NCI-H2196 treated with DMSO at 0.1 percent for 48 hours (cell line): ENCODE results near the gene RPP25L.

ENCODE experiments used
- DNase-seq: peaks from one replicate; lab custom pipeline; 2025; ENCODE audit not compliant: unreplicated experiment; lab: John Stamatoyannopoulos, UW

Gene RPP25L

DNA sequence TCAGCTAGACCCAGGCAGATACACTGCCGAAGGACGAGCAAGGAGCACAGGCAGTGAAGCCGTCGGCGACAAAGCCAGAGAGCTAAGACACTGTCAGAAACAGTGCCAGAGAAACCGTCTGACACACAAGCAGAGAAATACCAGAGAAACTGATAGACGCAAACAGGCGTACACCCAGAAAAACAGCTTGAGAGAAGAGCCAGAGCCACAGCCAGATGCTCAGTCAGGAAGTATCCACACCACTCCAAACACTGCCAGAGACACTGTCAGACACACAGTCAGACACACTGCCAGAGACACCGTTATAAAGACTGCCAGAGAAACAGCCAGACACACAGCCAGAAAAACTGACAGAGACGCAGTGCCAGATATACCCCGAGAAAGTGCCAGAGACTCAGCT is 41.5 kb downstream of the RPP25L start:
- no peak for DNase-seq

- DNase-seq: no peak
Measured at GRCh38 chr9:34568774-34569173, 43.1 kb downstream of the RPP25L start.

DNA sequence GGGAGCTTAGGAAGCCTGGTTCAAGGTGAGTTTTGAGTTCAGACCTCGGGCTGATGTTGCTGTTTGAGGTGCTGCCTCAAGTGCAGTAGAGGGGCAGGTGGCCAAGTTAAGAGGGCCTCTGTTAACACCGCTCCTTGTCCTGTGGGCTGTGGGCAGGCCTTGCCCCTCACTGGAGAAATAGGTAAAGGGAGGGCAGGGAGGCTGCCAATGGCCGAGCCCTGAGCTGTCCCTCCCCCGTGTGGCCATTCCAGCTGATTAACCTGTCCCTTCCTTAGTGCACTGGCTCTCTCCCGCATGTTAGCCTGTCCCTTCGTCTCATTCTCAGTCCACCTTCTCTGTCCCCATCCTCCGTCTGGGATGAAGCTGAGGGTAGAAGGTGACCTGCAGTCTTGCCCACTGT is 43.8 kb downstream of the RPP25L start:
- no peak for DNase-seq

GRCh38 chr9:34566972-34567371 is 44.9 kb downstream of the RPP25L start:
- no peak for DNase-seq

DNA sequence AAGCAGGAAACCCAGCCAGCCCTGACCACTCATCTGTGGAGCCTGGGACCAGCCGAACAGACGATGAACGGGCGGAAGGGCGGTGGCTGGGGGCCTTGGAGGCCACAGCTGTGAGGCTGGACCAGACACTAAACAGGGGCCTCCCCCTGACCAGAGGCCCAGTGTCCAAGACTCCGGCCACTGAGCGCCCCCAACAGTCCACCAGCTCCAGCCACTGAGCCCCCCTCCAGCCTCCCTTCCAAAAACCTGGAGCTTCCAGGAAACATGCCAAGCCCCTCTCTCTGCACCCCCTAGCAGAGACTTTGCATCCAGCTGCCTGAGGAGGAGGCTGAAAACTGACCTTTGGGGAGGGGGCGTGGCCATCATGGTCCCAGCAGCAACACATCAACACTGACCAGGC is 45.6 kb downstream of the RPP25L start:
- no peak for DNase-seq

DNA sequence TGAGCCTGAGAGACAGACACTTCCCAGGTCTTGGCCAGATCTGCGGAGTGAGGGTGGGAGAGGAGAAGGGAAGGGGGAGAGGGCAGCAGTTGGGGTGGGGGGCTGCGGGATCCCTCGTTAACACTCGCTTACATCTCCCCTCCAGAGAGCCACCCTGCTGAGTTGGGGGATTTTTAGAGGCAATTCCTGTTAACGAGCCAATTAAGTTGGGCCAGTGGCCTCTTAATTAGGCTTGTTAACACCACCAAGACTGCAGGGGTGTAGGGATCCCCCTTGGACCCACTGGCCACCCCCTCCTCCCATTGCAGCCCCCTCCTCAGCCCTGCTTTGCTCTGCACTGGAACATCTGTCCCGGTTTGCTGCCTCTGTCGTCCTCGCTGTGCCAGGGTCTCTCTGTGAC is 46.0 kb downstream of the RPP25L start:
- no peak for DNase-seq

DNA sequence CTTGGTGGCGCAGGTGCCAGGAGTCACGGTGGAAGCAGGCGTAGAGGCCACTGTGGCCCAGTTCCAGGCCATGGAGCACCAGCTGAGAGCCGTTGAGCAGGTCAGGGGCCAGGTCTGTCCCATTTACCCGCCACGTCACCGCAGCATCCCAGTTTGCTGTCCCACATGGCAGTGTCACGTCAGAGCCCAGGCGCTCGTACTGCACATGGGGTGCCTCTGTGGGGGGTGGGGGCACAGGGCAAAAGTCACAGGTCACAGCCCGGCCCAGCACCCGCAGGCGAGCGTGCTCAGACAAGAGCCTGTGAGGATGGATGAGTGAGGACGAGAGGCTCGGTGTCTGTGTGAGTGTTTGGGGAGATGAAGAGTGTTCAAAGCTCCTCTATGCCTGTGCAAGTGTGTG is 47.3 kb downstream of the RPP25L start:
- DNase-seq: no peak

GRCh38 chr9:34563262-34563661 is 48.6 kb downstream of the RPP25L start:
- no peak for DNase-seq

GRCh38 chr9:34562135-34562745 is 49.7 kb downstream of the RPP25L start:
- no peak for DNase-seq

DNA sequence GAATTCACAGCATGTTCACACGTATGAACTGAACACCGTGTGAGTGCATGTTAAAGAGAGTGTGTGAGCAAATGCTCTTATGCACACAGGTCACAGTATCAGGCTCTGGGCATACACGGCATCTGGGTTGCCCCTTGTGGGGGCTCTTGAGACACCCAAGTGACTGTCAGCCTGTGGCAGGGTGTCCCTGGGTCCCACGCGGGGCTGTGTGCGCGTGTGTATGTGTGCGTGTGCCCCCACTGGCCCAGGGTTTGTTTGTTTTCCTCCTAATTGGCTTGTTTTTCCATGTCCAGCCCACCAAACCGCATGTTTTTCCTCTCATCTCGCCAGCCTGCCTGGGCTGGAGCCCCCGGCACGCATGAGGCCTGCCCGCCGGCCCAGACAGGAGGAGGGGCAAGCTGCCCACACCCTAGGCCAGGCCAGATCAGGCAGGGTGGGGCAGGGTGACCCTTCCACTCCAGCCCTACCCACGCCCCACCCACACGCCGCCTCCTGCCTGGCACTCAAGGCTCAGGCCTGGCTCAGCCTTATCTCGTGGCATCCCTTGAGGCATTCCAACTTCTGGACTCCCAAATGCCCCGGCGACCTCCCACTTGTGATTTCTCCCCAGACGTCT is 51.2 kb downstream of the RPP25L start:
- DNase-seq: no peak
